Subcutaneous adipose tissue (tissue), 4 donors: ENCODE results near the gene NHLRC2. TPM values are rescaled to one million over a fixed set of nuclear protein-coding genes. Genes with fewer than 3 reads are reported as not detected.

Experiments
- total RNA-seq, 4 donors: library from RNA; depleted of rRNA; stranded (reverse); fragments of >200 nt; gene quantifications; one replicate each; pipeline ENCODE4 v1.1.0, GENCODE V29; 2016
- TF ChIP-seq, protein P1 (sequence below): fragments of 450-650 bp; IDR thresholded peaks from one replicate; pipeline ENCODE4 v1.5.1; 2016; ENCODE audit warnings: low read depth, mild to moderate bottlenecking, control low read depth, antibody characterized with exemption, moderate library complexity

The NHLRC2 gene
- total RNA-seq, 4 donors from 2014 or later, result 25.0 to 68.6 (median 45.6) TPM

DNA sequence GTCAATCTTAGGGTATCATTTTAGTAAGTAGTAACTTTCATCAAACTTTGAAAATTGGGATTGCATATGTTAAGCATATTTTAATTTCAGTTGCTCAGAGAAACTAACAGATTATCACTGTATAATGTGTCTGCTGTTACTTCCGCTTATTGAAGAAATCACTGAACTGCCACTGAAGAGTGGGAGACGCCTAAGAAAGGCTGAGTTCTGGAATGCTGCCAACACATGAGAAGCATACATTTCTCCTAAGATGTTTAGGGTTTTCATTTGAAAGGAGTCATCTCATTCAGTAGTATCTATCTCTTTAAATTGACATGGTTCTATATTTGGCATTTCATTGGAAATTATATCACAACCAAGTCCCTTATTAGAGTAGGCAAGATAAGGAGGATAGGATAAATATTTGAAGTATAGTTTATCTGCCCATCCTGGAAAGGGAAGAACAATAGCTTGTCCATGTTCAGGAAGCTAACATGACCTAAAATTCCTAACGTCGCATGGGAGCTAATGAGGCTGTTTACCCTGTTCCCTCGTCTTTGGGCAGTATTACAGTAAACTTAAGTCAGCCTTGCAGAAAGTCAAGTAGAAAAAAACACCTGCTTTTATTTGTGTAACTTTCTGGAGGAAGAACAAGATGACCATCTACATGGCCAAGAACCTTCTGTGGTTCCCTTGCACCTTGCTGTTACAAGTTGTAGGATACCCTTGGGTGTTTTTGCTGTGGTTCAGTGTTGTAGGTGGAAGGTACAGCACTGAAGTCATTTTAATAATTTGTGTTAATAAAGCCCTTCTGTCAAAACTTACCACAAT is 67.3 kb downstream of the NHLRC2 start:
- TF ChIP-seq, protein P1, sequence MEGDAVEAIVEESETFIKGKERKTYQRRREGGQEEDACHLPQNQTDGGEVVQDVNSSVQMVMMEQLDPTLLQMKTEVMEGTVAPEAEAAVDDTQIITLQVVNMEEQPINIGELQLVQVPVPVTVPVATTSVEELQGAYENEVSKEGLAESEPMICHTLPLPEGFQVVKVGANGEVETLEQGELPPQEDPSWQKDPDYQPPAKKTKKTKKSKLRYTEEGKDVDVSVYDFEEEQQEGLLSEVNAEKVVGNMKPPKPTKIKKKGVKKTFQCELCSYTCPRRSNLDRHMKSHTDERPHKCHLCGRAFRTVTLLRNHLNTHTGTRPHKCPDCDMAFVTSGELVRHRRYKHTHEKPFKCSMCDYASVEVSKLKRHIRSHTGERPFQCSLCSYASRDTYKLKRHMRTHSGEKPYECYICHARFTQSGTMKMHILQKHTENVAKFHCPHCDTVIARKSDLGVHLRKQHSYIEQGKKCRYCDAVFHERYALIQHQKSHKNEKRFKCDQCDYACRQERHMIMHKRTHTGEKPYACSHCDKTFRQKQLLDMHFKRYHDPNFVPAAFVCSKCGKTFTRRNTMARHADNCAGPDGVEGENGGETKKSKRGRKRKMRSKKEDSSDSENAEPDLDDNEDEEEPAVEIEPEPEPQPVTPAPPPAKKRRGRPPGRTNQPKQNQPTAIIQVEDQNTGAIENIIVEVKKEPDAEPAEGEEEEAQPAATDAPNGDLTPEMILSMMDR, result no peak

DNA sequence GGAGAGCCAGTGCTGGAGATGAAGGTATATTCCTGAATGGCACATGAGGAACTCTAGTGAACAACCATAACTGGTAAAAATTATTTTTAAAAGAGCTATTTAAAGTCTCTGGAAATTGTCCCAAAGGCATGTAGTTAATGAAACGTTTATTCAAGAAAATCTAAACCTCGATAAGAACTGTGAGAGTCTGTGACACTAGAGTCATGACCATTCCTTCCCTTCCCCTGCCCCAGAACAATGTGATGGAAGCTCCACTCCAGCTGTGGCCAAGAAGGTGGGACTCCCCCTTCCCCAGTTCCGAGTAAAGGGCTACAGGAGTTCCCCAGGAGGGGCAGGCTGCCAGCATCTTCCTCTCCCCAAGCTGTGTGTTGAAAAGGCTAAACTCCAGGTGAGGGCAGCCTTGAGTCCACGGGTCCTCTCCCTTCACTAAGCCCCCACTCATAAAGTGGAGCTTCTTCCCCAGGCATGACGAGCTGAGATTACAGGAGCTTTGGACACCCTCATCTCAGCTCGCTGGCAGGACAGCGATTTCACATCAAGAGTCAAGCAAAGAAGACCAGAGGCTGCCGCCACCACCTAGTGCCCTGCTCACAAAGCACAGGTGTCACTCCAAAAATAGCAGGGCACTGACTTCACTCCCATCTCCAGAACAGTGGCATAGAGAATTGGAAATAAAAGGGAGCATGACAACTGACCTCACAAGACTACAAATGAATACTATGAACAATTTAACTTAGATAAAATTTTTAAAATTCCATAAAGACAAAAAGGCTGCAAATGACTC is 68.5 kb downstream of the NHLRC2 start:
- TF ChIP-seq, protein P1, result no peak

DNA sequence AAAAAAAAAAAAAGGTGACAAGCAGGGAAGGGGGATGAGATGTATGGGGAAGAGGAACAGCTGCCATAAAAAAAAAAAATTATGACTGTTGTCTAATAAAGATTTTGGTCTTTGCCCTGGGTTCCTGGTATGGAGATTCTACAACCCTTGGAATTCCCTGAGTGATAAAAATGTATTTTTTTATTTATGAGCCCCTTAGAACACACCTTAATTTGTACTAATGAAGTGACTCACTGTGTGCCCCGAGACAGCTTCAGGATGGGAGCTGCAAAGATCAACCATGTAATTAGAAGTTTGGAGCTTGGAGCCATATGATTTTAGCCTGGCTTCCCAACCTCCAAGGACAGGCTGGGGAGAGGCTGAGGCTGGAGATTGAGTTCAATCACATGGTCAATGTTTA is 69.7 kb downstream of the NHLRC2 start:
- TF ChIP-seq, protein P1, result no peak

DNA sequence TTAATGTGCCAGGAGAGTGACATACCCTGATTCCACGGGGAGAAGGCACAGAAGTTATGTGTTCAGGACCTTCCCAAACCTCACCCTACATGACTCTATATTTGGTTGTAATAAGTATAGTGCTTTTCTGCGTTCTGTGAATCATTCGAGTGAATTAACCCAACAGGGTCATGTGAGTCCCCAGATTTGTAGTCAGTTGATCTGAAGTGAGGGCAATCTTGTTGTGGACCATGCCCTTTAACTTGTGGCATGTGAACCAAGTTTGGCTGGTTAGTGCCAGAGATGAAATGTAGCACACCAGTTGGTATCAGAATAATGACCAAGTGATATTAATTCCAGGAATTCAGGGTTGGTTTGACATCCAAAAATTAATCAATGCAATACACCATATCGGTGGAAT is 70.2 kb downstream of the NHLRC2 start:
- TF ChIP-seq, protein P1, result no peak

DNA sequence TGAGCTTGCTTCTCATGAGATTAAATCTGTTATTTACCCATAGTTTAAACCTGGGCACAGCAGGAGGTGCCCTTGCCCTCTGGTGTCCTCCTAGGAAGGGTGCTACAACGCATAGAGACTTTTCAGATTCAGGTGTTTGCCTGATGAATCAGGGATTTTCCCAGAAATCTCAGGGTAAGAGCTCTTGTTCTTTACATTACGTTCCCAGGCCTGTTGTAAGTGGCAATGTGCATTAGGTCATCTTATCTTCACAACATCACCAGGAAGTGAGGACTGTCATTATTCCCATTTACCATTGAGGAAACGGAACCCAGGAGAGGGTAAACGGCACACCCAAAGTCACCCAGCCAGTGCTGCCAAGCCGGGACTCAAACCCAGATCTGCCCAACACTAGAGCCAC is 73.0 kb downstream of the NHLRC2 start:
- TF ChIP-seq, protein P1, result no peak

DNA sequence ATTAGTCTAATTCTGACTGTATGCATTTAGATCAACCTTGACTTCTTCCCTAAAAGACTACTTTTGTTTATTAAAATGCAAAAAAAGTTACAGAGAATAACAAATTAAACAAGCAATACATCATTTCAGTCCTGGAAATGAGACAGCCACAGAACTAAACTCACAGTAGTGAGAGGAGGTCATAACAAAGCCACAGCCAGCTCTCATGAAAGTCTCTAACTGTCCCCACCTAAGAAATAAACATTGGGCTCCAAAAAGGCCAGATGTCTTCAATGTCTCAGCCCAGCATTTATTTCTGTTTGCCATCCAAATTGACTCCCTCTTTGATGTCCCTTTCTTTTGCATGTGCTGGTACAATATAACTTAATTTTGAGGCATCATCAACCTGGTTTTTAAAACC is 74.4 kb downstream of the NHLRC2 start:
- TF ChIP-seq, protein P1, result no peak

DNA sequence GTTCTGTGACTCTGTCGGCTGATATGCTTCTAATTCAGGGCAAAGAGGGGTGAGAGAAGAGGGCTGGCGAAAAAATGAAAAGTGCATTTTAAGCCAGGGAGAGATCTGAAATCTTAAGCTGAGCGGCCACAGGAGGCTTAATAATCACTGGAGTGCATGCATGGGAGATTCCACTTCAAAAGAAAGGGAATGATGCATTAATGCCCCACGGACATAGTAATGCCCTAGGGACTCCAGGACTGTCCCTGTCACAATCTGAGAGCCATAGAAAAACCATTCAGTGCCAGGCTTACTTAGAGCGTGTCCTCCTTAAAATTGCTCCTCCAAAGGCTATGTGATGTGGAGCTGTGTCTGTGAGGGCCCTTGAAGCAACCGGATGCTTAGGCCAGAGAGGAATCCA is 75.1 kb downstream of the NHLRC2 start:
- TF ChIP-seq, protein P1, result no peak
